LNCAP (cell line): ENCODE results near the gene EBF4.

ENCODE experiments used
- CTCF ChIP-seq: fragments of 450-650 bp; IDR thresholded peaks from 2 replicates; pipeline ENCODE4 v1.5.1; 2017; ENCODE audit warnings: mild to moderate bottlenecking

The EBF4 gene

GRCh38 chr20:2694008-2694471, 1.5 kb downstream of the EBF4 start:
- no peak for TF ChIP-seq CTCF

GRCh38 chr20:2694519-2694918, 1.9 kb downstream of the EBF4 start:
- TF ChIP-seq CTCF = no peak

DNA sequence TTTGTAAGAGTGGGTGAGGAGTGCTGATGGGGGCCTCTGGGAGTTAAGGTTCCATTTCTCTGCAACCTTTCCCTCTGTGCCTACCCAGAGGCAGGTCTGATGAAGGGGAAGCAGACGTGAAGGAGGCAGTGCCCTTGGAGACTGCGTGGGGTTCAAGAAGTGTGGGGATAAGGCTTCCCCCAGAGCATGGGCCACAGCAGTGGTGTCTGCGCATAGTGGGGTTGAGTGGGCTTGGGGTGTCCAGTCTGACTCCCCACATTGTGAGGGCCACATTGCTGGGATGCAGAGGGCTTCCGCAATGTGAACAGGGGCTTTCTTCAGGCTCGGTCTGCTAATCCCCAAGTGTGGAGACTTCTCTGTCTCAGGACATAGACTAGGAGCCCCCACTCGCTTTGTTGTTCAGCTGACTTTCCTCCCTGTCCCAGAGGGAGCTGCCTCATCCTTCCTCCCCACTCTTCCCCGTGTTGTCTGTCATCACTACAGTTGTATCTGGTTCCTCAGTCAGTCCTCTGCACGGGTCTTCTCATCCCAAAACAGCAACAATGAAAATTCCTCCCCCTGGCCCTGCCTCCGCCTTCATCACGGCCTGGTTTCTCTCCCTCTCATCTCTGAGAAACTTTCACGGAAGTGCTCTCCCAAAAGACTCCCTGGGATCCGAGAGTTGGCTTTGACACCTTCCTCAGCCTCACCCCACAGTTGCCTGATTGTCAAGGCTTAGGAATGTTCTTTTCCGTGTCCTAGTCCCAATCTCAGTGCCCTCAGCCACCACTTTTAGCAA, 2.8 kb downstream of the EBF4 start:
- no peak for TF ChIP-seq CTCF

DNA sequence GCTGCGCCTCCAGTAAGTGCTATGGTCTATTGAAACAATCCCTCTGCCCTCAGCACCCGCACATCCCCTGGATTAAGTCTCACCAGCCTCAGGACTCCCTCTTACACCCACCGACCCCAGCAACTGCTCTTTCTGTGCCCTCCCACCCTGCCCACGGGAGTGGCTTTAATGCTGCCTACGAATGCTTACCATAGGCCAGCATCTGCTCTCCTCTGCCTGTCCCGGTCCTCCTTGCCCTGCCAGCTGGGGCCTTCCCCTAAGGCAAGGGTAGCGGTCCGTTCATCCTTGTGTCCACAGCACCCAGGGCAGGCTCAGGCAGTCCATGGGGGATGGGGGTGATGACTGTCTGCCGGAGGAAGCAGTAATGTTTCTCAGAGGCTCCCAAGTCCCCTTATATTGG, 4.1 kb downstream of the EBF4 start:
- TF ChIP-seq CTCF = no peak

DNA sequence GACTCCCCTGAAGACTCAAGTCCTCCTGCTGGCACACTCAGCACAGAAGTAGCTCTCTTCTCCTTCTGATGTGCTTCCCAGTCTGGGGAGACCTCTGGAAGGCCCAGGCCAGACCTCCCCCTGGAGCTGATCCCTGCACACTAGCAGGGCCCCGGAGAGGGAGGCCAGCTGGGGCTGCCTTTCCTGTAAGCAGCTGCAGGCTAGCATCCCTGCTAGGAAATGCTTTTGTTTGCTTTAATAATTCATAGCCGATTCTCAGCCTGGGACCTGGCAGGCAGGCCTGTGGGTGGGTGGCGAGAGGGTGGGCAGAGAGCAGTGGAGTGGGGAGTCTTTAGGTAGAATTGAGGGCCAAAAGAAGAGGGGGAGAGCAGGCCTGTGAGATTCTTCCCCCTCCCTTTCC, 5.2 kb downstream of the EBF4 start:
- TF ChIP-seq CTCF = no peak

DNA sequence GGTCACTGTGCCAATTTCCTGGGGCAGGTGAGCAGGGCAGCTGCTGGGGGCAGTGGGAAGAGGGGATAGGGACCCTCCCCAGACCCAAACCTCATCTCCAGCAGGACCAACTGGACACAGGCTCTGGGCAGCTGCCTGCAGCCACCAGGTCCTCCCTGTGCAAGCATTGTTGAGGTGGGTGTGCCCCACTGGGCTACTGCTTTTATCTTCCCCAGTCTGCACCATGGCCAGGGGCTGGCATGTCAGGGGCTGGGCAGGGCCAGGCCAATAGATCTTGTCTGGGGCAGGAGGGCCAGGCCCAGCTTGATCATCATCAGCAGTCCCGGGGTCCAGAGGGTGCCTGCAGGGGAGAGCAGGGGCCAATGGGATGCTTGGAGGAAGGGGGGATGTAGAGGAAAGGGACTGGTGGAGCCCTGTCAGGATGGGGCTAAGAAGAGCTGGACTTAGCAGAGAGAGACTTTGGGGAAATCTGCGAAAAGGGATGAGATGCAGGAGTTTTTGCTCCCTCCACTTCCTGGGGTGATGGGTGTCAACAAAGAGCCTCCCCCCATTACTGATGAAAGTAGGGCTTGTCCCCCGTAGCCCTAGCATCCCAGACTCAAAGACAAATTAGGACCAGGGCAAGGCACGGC, 5.7 kb downstream of the EBF4 start:
- TF ChIP-seq CTCF = no peak

- TF ChIP-seq CTCF = no peak
These were observed 6.3 kb downstream of the EBF4 start for GRCh38 chr20:2698912-2699311.
